GM19463 (cell line): ENCODE results near the gene KLHDC8B.
"Not testable (repeated sequence)": the region's sequence is repeated elsewhere in the genome, so short reads cannot be mapped to it uniquely, and the experiment has no call there.

ENCODE experiments used
- ATAC-seq: cut with Tn5 transposase; IDR thresholded peaks from one replicate; pipeline ENCODE4 v1.9.1; 2021; ENCODE audit warnings: mild to moderate bottlenecking, moderate library complexity; ENCODE audit not compliant: unreplicated experiment

KLHDC8B gene

DNA sequence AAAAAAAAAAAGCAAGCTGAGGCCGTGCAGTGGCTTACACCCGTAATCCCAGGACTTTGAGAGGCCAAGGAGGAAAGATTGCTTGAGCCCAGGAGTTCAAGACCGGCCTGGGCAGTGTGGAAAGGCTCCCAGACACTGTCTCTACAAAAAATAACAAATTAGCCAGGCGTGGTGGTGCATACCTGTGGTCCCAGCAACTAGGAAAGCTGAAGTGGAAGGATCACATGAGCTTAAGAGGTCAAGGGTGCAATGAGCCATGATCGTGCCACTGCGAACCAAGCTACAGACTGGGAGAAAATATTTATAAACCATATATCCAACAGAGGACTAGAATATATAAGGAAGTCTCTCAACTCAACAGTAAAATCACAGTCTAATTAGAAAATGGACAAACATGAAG lies 10.0 kb downstream of the KLHDC8B start:
- no peak for ATAC-seq

DNA sequence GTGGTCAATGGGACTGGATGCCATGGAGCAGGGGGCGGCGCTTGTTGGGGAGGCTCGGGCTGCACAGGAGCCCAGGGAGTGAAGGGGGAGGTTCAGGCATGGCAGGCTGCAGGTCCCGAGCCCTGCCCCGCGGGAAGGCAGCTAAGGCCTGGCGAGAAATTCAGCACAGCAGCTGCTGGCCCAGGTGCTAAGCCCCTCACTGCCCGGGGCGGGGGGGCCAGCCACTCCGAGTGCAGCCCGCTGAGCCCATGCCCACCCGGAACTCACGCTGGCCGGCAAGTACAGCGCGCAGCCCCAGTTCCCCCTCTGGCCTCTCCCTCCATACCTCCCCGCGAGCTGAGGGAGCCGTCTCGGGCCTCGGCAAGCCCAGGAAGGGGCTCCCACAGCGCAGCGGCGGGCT lies 11.3 kb downstream of the KLHDC8B start:
- no peak for ATAC-seq

DNA sequence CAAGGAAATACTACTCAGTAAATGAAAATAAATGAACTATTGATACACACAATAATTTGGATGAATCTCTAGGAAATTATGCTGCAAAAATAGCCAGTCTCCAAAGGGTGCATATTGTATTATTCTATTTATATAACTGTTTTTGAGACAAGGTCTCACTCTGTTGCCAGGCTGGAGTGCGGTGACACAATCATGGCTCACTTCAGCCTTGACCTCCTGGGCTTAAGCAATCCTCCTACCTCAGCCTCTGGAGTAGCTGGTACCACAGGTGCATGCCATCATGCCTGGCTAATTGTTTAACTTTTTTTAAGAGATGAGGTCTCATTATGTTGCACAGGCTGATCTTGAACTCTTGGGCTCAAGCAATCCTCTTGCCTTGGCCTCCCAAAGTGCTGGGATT lies 12.5 kb downstream of the KLHDC8B start:
- ATAC-seq, result no peak

DNA sequence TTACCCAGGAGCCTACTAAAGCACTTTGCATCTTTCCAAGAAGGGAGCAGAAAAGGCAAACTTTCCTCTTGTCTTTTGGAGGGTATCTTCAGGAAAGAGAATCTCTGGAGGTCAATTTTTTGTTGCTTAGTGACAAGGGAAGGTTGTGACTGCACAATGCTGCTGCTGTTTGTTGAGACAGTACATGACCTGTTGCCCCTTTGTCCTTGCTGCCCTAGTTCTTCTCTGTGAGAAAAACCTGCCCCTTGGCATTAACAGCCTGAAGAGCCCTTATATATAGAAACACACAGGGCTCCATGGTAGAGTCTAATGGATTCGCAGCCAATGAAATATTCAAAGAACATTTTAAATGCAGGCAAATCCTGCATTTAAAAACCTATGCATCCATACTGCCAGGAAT lies 20.3 kb downstream of the KLHDC8B start:
- ATAC-seq, result no peak

DNA sequence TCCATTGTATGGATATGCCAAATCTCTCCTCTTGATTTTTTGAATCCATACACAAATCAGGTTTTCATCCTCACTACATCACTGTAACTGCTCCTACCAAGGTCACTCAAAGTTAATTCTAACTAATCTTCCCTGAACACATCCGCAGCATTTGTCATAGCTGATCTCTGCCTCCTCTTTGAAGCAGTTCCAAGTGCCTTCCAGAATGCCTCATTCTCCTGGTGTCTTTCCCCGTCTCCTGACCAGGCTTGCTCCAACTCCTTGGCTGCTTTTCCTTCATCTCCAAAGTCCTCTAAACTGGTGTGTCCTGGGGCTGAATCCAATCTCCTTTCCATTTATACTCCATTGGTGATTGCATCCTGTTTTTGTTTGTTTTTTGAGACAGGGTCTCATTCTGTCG lies 26.8 kb downstream of the KLHDC8B start:
- ATAC-seq, result no peak

DNA sequence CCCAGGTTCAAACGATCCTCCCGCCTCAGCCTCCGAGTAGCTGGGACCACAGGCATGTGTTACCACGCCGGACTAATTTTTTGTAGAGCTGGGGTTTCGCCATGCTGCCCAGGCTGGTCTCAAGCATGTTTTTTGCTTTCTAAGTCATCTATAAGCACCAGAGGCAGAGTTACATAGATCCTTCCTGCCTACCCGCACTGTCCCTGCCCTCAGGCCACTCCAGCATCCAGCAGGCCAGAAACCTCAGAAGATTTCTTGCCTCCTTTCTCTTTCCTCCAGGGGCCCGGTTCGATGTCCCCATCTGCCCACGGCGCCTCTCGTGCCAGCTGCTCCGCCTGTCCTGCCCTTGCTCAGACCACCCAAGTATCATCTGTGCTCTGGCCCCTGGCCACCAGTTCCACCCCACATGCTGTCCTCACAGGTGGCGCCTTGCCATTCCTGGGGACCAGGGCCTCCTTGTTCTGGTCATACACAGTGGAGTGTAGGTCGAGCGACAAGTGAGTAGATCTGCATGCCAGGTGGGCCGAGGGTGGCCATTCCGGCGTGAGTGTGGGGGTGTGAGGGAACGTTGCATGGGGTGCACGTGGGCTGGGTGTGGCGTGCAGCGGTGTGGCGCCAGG lies 27.3 kb downstream of the KLHDC8B start:
- no peak for ATAC-seq

DNA sequence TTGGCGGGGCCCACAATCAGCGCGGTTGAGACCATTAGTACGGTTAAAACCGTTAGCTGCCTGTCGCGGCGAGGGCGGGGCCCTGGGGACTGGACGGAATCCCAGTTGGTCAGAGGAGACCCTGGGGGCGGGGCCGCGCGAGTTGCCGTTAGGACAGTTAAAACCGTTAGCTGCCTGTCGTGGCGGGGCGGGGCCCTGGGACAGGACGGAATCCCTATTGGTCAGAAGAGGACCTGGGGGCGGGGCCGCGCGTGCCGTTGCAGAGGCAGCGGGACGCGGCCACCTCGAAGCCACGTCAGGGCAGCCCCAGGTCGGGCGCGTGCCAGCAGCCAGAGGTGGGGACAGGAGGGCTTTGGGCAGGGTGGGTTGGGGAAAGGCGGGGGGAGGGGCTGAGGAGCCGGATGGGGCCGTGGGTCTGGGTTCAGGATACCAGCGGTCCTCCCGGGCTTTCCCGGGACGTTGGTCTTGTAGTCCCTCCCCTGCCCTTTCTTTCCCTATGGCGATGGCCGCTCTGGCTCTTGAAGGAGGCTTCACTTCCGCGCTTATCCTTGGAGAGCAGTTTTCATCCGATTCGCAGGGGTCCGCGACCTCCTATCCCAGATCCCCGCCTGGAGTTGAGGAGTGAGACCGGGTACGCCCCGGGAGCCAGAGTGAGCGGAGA lies 28.0 kb downstream of the KLHDC8B start:
- ATAC-seq, result no peak

DNA sequence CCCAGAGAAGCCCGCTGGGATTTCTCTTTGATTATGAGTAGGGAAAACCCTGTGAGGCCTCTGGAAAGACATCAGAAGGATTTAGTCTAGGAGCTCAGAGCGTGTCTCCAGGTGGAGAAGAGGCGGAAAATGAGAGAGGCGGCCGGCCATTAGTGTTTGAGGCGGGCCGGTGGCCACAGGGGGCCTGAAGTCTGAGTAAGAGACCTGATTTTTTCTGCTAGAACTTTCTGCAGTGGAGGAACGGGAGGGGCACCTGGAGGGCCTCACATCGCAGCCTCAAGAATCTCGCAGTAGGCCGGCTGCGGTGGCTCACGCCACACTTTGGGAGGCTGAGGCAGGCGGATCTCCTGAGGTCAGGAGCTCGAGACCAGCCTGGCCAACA lies 28.5 kb downstream of the KLHDC8B start:
- ATAC-seq, result no peak

DNA sequence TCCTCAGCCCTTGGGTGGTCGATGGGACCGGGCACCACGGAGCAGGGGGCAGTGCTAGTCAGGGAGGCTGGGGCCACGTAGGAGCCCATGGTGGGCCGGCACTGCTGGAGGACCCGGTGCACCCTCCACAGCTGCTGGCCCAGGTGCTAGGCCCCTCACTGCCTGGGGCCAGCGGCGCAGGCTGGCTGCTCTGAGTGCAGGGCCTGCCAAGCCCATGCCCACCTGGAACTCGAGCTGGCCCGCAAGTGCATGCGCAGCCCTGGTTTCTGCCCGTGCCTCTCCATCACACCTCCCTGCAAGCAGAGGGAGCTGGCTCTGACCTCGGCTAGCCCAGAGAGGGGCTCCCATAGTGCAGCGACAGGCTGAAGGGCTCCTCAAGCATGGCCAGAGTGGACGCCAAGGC lies 42.1 kb downstream of the KLHDC8B start:
- ATAC-seq, result no peak

DNA sequence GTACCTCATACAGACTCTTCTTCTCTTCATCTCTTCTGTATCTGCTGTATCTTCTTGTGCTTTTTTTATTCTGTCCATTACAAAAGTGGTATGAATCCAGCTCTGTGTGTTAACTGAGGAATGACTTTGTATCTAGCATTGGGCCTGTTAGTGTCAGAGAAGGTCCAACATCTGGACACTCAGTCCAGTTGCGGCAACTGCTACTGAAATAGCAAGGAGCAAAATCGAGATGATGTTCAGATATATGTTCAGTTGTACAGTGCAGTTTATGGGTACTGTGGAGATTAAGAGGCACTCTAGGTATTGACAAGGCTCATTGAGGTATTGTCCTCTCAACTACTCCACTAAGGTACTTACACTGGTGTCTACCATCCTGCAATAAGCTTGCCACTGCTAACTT lies 42.6 kb downstream of the KLHDC8B start:
- no peak for ATAC-seq

DNA sequence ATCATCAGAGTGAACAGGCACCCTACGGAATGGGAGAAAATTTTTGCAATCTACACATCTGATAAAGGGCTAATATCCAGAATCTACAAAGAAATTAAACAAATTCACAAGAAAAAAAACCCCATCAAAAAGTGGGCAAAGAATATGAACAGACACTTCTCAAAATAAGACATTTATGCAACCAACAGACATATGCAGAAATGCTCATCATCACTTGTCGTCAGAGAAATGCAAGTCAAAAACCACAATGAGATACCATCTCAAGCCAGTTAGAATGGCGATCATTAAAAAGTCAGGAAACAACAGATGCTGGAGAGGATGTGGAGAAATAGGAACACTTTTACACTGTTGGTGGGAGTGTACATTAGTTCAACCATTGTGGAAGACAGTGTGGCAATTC lies 45.3 kb downstream of the KLHDC8B start:
- not testable (repeated sequence) for ATAC-seq

DNA sequence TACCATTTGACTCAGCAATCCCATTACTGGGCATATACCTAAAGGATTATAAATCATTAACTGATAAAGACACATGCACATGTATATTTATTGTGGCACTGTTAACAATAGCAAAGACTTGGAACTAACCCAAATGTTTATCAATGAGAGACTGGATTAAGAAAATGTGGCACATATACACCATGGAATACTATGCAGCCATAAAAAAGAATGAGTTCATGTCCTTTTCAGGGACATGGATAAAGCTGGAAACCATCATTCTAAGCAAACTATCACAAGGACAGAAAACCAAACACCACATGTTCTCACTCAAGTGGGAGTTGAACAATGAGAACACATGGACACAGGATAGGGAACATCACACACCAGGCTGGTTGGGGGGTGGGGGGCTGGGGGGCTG lies 45.7 kb downstream of the KLHDC8B start:
- not testable (repeated sequence) for ATAC-seq

DNA sequence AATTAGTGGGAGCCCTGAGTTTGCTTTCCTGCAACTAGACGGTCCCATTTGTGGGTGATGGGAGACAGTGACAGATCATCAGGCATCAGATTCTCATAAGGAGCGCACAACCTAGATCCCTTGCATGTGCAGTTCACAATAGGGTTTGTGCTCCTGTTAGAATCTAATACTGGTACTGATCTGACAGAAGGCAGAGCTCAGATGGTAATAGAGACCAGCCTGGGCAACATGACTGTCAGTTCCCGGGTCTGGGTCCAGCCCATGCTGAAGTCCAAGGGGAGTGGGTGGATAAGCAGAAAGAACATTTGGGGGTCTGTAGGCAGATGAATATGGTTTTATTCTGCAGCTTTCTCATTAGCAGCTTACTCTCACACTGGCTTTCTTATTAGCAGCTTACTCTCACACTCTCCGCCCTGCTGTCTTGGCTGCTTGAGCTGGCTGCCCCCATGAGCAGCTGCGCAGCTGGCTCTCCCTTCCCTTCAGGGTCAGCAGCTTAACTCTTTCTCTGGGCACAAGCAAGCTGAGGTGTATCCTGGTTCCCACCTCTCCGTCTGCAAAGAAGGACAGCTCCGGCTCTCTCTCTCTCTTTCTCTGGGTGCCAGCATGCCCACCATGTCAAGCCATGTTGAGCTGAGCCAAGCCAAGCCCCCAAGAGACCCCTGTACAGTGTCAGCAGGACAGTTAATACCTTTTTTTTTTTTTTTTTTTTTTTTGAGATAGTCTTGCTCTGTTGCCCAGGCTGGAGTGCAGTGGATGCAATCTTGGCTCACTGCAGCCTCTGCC lies 46.5 kb downstream of the KLHDC8B start:
- ATAC-seq, result no peak

DNA sequence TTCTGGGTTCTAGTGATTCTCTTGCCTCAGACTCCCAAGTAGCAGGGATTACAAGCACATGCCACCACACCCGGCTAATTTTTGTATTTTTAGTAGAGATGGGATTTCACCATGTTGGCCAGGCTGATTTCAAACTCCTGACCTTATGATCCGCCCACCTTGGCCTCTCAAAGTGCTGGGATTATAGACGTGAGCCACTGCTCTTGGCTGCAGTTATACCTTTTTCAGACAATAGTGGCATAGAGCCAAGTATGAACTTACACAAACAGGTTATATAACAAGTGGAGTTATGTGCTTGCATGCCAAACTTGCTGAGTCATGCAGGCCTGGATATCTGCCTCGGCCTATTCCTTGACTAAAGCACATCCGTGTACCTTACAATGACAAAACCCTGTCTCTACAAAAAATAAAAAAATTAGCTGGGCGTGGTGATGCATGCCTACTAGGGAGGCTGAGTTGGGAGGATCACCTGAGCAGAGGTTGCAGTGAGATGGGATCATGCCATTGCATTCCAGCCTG lies 47.1 kb downstream of the KLHDC8B start:
- ATAC-seq, result not testable (repeated sequence)

DNA sequence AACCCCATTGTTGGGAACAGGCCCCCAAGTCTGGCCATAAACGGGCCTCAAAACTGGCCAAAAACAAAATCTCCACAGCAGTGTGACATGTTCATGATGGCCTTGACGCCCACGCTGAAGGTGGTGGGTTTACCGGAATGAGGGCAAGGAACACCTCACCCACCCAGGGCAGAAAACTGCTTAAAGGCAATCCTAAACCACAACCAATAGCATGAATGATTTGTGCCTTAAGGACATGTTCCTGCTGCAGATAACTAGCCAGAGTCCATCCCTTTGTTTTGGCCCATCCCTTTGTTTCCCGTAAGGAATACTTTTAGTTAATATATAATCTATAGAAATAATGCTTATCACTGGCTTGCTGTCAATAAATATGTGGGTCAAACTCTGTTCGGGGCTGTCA lies 47.7 kb downstream of the KLHDC8B start:
- no peak for ATAC-seq

DNA sequence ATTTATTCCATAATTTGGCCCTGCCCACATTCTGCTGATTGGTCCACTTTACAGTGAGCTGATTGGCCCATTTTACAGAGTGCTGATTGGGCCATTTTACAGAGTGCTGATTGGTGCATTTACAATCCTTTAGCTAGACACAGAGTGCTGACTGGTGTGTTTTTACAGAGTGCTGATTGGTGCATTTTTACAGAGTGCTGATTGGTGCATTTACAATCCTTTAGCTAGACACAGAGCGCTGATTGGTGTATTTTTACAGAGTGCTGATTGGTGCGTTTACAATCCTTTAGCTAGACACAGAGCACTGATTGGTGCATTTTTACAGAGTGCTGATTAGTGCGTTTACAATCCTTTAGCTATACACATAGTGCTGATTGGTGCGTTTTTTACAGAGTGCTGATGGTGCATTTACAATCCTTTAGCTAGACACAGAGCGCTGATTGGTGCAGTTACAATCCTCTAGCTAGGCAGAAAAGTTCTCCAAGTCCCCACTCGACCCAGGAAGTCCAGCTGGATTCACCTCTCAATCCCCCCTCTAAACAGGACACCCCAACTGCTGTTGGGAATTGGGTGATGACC lies 49.7 kb downstream of the KLHDC8B start:
- ATAC-seq, result not testable (repeated sequence)

DNA sequence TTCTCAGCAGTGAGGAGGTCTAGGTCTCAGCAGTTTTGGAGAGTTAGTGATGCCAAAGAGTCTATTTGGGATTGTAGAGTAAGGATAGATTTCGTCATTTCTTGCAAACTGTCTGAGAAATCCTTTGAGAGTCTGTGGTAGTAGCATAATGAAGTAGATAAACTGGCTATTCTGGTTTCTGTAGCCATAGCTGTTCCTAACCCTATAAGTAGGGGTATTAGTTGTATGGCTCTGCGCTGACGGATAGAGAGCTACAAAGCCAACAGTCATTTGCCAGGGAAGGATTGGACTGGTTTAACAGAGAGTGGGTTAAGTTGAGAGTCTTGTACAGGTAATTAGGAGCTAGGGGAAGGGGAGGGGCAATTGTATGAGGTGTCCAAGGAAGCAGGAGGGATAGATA lies 50.6 kb downstream of the KLHDC8B start:
- no peak for ATAC-seq
